Fibroblast of gingiva (primary cell): ENCODE measurements around the gene GPC1.

Source experiments
- DNase-seq: peaks from one replicate; pipeline ENCODE4 v3.0.0-alpha.2; 2011; ENCODE audit warnings: low read depth

GPC1 gene

GRCh38 chr2:240513549-240514287 lies 78.3 kb downstream of the GPC1 start:
- DNase-seq: peak; percentile 70

DNA sequence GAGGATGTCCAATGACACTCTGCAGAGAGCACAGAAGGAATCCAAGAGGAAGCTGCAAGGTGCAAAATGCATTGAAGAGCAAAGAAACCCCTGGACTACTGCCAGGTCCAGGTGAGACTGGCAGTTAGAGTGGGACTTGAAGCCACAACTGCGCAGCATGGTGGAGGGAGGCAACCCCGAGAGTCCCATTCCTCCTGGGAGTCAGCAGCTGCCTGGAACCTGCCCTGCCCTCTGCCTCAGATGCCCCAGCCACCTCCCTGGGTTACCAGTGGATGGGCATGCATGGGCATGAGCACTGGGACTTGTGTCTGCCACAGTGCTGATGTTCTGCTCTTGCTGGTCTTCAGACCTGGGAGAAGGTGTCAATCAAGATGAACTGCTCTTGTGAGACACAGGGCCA lies 79.2 kb downstream of the GPC1 start:
- no peak for DNase-seq

- no peak for DNase-seq
Measured at GRCh38 chr2:240517342-240517741, 81.9 kb downstream of the GPC1 start.
